Body of pancreas (tissue), 4 donors: ENCODE measurements around the gene RMRP.

ENCODE experiments used
- POLR2A ChIP-seq, 3 donors: fragments of 450-650 bp; IDR thresholded peaks; one replicate each; pipeline ENCODE4 v1.6.1; 2016; ENCODE audit warnings: antibody characterized with exemption in 3 of 3, mild to moderate bottlenecking in 2 of 3
- TF ChIP-seq, protein P1 (sequence below), 7 experiments: fragments of 450-650 bp in 4 of 7; fragments of 200-600 bp in 3 of 7; sonication (generic) in 3 of 7; IDR thresholded peaks; one replicate each; pipeline ENCODE4 v1.5.1; 2016 to 2019; ENCODE audit warnings: antibody characterized with exemption in 7 of 7

DNA sequence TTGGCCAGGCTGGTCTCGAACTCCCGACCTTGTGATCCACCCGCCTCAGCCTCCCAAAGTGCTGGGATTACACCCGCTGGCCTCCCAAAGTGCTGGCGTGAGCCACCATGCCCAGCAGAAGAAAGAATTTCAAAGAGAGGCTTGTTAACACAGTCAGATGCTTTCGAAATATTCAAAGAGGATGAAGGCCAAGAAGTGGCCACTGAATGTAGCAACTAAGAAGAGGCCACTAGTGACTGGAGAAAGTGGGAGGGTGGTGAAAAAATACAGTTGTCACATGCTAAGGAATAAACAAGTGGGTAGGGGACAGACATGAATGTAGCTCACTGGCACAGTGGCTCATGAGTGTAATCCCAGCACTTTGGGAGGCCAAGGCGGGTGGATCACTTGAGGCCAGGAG lies 44.9 kb upstream of the RMRP start:
- TF ChIP-seq POLR2A (IDR thresholded peaks at IDR 0.05), result no peak
- TF ChIP-seq, protein P1, sequence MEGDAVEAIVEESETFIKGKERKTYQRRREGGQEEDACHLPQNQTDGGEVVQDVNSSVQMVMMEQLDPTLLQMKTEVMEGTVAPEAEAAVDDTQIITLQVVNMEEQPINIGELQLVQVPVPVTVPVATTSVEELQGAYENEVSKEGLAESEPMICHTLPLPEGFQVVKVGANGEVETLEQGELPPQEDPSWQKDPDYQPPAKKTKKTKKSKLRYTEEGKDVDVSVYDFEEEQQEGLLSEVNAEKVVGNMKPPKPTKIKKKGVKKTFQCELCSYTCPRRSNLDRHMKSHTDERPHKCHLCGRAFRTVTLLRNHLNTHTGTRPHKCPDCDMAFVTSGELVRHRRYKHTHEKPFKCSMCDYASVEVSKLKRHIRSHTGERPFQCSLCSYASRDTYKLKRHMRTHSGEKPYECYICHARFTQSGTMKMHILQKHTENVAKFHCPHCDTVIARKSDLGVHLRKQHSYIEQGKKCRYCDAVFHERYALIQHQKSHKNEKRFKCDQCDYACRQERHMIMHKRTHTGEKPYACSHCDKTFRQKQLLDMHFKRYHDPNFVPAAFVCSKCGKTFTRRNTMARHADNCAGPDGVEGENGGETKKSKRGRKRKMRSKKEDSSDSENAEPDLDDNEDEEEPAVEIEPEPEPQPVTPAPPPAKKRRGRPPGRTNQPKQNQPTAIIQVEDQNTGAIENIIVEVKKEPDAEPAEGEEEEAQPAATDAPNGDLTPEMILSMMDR (IDR thresholded peaks at IDR 0.05), result no peak
